A549 (cell line): ENCODE measurements around the gene RAP1GAP2. TPM values are rescaled to one million over a fixed set of nuclear protein-coding genes. Genes with fewer than 3 reads are reported as not detected.

Source experiments
- ATAC-seq, 2 experiments: fragments of 200-7000 bp in 1 of 2; fragments of >200 bp in 1 of 2; cut with Nextera tagmentation in 1 of 2; cut with Tn5 transposase in 1 of 2; 3 replicates each; pipeline versions ENCODE4 v1.8.0 to v1.9.1; 2018 to 2020; ENCODE audit warnings: mild to moderate bottlenecking in 1 of 2, moderate library complexity in 1 of 2
- CTCF ChIA-PET: fragments of 300-600 bp; sonication (Branson Sonifier 250); formaldehyde crosslinking; extraction: SDS; loops from one replicate; lab custom pipeline; 2021; ENCODE audit warnings: antibody characterized with exemption, inconsistent platforms; lab: Yijun Ruan, JAX
- POLR2A ChIA-PET: fragments of 350-600 bp; formaldehyde crosslinking; extraction: SDS; loops from one replicate; lab custom pipeline; 2021; ENCODE audit warnings: antibody characterized with exemption, inconsistent platforms; lab: Yijun Ruan, JAX
- DNase-seq, 2 experiments: peaks; one replicate each; pipeline versions ENCODE4 v3.0.0 to v3.0.0-alpha.2; 2011 to 2016; ENCODE audit warnings: low read depth in 1 of 2, low spot score in 1 of 2
- FAIRE-seq: peaks from 2 replicates; lab custom pipeline; 2011; peaks lifted over from hg19 to GRCh38; lab: Jason Lieb, UNC
- H3K27ac ChIP-seq, 2 experiments: fragments of >200 bp; sonication (Bioruptor Twin); formaldehyde crosslinking; 3 replicates each; pipeline ENCODE4 v1.5.1; 2016 to 2017
- H3K4me1 ChIP-seq: fragments of >200 bp; sonication (Bioruptor Twin); formaldehyde crosslinking; 3 replicates; pipeline ENCODE4 v1.6.1; 2016
- H3K4me2 ChIP-seq: fragments of >200 bp; sonication (Bioruptor Twin); formaldehyde crosslinking; 3 replicates; pipeline ENCODE4 v1.6.1; 2016
- H3K4me3 ChIP-seq: fragments of >200 bp; sonication (Bioruptor Twin); formaldehyde crosslinking; 3 replicates; pipeline ENCODE4 v1.5.1; 2016
- H3K9me3 ChIP-seq: fragments of >200 bp; sonication (Bioruptor Twin); formaldehyde crosslinking; 3 replicates; pipeline ENCODE4 v1.6.1; 2016
- CHD2 ChIP-seq: fragments of 150-350 bp; IDR thresholded peaks from 2 replicates; pipeline ENCODE4 v1.6.1; 2014; ENCODE audit warnings: low read length; ENCODE audit not compliant: partially characterized antibody
- CTCF ChIP-seq: fragments of >200 bp; sonication (Bioruptor Twin); formaldehyde crosslinking; IDR thresholded peaks from 3 replicates; pipeline ENCODE4 v1.5.1; 2016
- EHMT2 ChIP-seq: fragments of 200-600 bp; sonication (generic); IDR thresholded peaks from 2 replicates; pipeline ENCODE4 v1.6.1; 2016; ENCODE audit warnings: antibody characterized with exemption, low read depth, mild to moderate bottlenecking, moderate library complexity
- ELK1 ChIP-seq: fragments of 150-350 bp; IDR thresholded peaks from 2 replicates; pipeline ENCODE4 v1.6.1; 2014; ENCODE audit warnings: low read depth, mild to moderate bottlenecking, low read length
- FOSB ChIP-seq: fragments of 250-450 bp; sonication (Bioruptor Pico); IDR thresholded peaks from 2 replicates; pipeline ENCODE4 v1.5.0; 2020; ENCODE audit warnings: mild to moderate bottlenecking, moderate library complexity
- FOXS1 ChIP-seq: fragments of 250-450 bp; sonication (Bioruptor Pico); IDR thresholded peaks from 2 replicates; pipeline ENCODE4 v1.5.0; 2020; ENCODE audit warnings: mild to moderate bottlenecking, moderate library complexity
- HDAC2 ChIP-seq: fragments of 200-600 bp; sonication (generic); IDR thresholded peaks from 2 replicates; pipeline ENCODE4 v1.6.1; 2016
- HEYL ChIP-seq: fragments of 250-450 bp; sonication (Bioruptor Pico); IDR thresholded peaks from 2 replicates; pipeline ENCODE4 v1.8.0; 2021; ENCODE audit warnings: mild to moderate bottlenecking, moderate library complexity
- KDM1A ChIP-seq: fragments of 200-600 bp; sonication (generic); IDR thresholded peaks from 2 replicates; pipeline ENCODE4 v1.6.1; 2016; ENCODE audit warnings: low read depth, mild to moderate bottlenecking
- MYC ChIP-seq: IDR thresholded peaks from 2 replicates; pipeline ENCODE4 v1.6.1; 2012; ENCODE audit warnings: mild to moderate bottlenecking, inconsistent platforms, low read length, improper control_type of control experiment, borderline replicate concordance
- NPAS2 ChIP-seq: fragments of 250-450 bp; sonication (Bioruptor Pico); IDR thresholded peaks from 2 replicates; pipeline ENCODE4 v1.8.0; 2022; ENCODE audit warnings: mild to moderate bottlenecking, moderate library complexity, borderline replicate concordance
- RAD21 ChIP-seq, 2 experiments: fragments of >200 bp in 1 of 2; sonication (Bioruptor Twin) in 1 of 2; formaldehyde crosslinking in 1 of 2; IDR thresholded peaks in 1 of 2; conservative IDR thresholded peaks in 1 of 2; 2 replicates in 1 of 2; 3 replicates in 1 of 2; pipeline ENCODE4 v1.6.1; 2012 to 2018; ENCODE audit warnings: inconsistent platforms in 1 of 2
- REST ChIP-seq: fragments of 200-600 bp; sonication (generic); IDR thresholded peaks from 2 replicates; pipeline ENCODE4 v1.6.1; 2016; ENCODE audit warnings: antibody characterized with exemption, mild to moderate bottlenecking, moderate library complexity
- RFX5 ChIP-seq: fragments of 450-650 bp; IDR thresholded peaks from 2 replicates; pipeline ENCODE4 v1.7.1; 2014; ENCODE audit warnings: antibody characterized with exemption, mild to moderate bottlenecking, moderate library complexity
- SREBF2 ChIP-seq: fragments of 450-650 bp; IDR thresholded peaks from 2 replicates; pipeline ENCODE4 v1.6.1; 2014; ENCODE audit warnings: mild to moderate bottlenecking, moderate library complexity
- TFCP2L1 ChIP-seq: fragments of 250-450 bp; sonication (Bioruptor Pico); IDR thresholded peaks from 2 replicates; pipeline ENCODE4 v1.5.0; 2021; ENCODE audit warnings: mild to moderate bottlenecking
- ZFP36 ChIP-seq: fragments of 450-650 bp; IDR thresholded peaks from 2 replicates; pipeline ENCODE4 v1.6.1; 2014; ENCODE audit warnings: borderline replicate concordance; ENCODE audit not compliant: partially characterized antibody
- ZNF302 ChIP-seq: fragments of 250-450 bp; sonication (Bioruptor Pico); IDR thresholded peaks from 2 replicates; pipeline ENCODE4 v1.9.0; 2021; ENCODE audit warnings: inconsistent platforms, mild to moderate bottlenecking, moderate library complexity
- WGBS: methylation state at CpG from one replicate; pipeline ENCODE4 v1.1.6; 2017; ENCODE audit errors: missing lambda C conversion rate; 5-methylcytosine and 5-hydroxymethylcytosine counted together
- polyA plus RNA-seq, 4 experiments: library from polyadenylated mRNA; depleted of rRNA in 3 of 4; stranded (reverse); fragments of >200 nt; fragmentation: RNase III in 1 of 4; extraction: RNeasy Plus Mini Kit Qiagen cat#74134 plus additional on column Dnase treatment in 1 of 4; gene quantifications; 2 replicates in 3 of 4; 3 replicates in 1 of 4; pipeline ENCODE4 v1.2.3, GENCODE V29; 2011 to 2017

RAP1GAP2 gene
- polyA plus RNA-seq, 2 of the 4 experiments (the other 2 are of a cell fraction), result 8.3 to 20.8 TPM

- ChIA-PET CTCF (interaction anchor here (0.9 to 9.3 kb wide), 6 partner anchors 10 to 158 kb away, joined by 3 to 97 read pairs (median 5); no protein-coding TSS in a partner anchor), POLR2A (no interaction called here)
- no peak overlapping the region for H3K27ac ChIP-seq
- H3K4me3 ChIP-seq, result no peak overlapping the region
- 86% methylated on average over 5 of the region's 5 CpGs for WGBS
- peaks cover 14% of the 10 kb centered on the region for H3K4me1 ChIP-seq
- ATAC-seq (no peak), DNase-seq (no peak), FAIRE-seq (no peak)
- TF ChIP-seq TFCP2L1 (CRISPR knock-in tag) (no peak), NPAS2 (CRISPR knock-in tag) (no peak), ELK1 (no peak)
- H3K9me3 ChIP-seq, result no peaks in the 10 kb centered on the region
- no peak overlapping the region for H3K4me2 ChIP-seq
Measured at GRCh38 chr17:2856727-2857126, 60.5 kb downstream of the RAP1GAP2 start.

GRCh38 chr17:2860045-2860444, 63.8 kb downstream of the RAP1GAP2 start:
- H3K27ac ChIP-seq, result no peak overlapping the region
- no peaks in the 10 kb centered on the region for H3K9me3 ChIP-seq
- DNase-seq, result no peak
- ATAC-seq, result peak in 1 of 2 experiments; percentile 28; a peak in 2 of 6 replicates
- ChIA-PET CTCF (interaction anchor here (1.8 to 9.3 kb wide), 3 partner anchors 13 to 153 kb away, joined by 5 to 97 read pairs (median 5); no protein-coding TSS in a partner anchor), POLR2A (no interaction called here)
- H3K4me1 ChIP-seq, result peaks cover 4% of the 10 kb centered on the region
- FAIRE-seq, result no peak
- H3K4me2 ChIP-seq, result no peak overlapping the region
- 84% methylated on average over 4 of the region's 4 CpGs for WGBS
- no peak overlapping the region for H3K4me3 ChIP-seq
- TF ChIP-seq HDAC2 (no peak), CHD2 (no peak), CTCF (no peak), EHMT2 (no peak), ZFP36 (no peak), HEYL (CRISPR knock-in tag) (no peak), RFX5 (no peak), FOXS1 (no peak), MYC (no peak), RAD21 (conservative IDR thresholded peaks at IDR 0.05 in 1 of 2, IDR thresholded peaks at IDR 0.05 in 1 of 2) (no peak), SREBF2 (no peak), ZNF302 (CRISPR knock-in tag) (no peak), FOSB (no peak)
- TF ChIP-seq, all 56 proteins: peak for 0

- TF ChIP-seq KDM1A (peak; percentile 52; the same call in 1 of the 2 replicates), REST (no peak)
- TF ChIP-seq, all 56 proteins: peak for 1
- H3K27ac ChIP-seq, result no peak overlapping the region
- no peaks in the 10 kb centered on the region for H3K4me1 ChIP-seq
- H3K4me3 ChIP-seq, result no peak overlapping the region
- CTCF ChIA-PET, result interaction anchor here (1.1 to 9.3 kb wide), 5 partner anchors 14 to 152 kb away, joined by 3 to 97 read pairs (median 5); no protein-coding TSS in a partner anchor
- FAIRE-seq (no peak), ATAC-seq (no peak), DNase-seq (no peak)
- POLR2A ChIA-PET, result no interaction called here
- no peak overlapping the region for H3K4me2 ChIP-seq
- WGBS, result 89% methylated on average over 11 of the region's 11 CpGs
- H3K9me3 ChIP-seq, result no peaks in the 10 kb centered on the region
Measured at GRCh38 chr17:2860883-2861282, 64.6 kb downstream of the RAP1GAP2 start.
